Stomach smooth muscle (tissue), 2 donors: ENCODE results near the gene POU2AF1.
"Not testable (repeated sequence)": the region's sequence is repeated elsewhere in the genome, so short reads cannot be mapped to it uniquely, and the experiment has no call there.

ENCODE experiments used
- H3K27ac ChIP-seq: one replicate; pipeline ENCODE4 v1.7.0; 2013; ENCODE audit warnings: mild to moderate bottlenecking, low read length, inconsistent platforms
- H3K27me3 ChIP-seq, 2 donors: one replicate each; pipeline ENCODE4 v1.7.0; 2013; ENCODE audit warnings: low read length in 2 of 2; ENCODE audit not compliant: insufficient read depth in 2 of 2, control insufficient read depth in 1 of 2
- H3K36me3 ChIP-seq, 2 donors: one replicate each; pipeline ENCODE4 v1.7.0; 2013; ENCODE audit warnings: low read length in 2 of 2; ENCODE audit not compliant: control insufficient read depth in 2 of 2, insufficient read depth in 2 of 2
- H3K4me1 ChIP-seq: one replicate; pipeline ENCODE4 v1.7.0; 2013; ENCODE audit warnings: low read length; ENCODE audit not compliant: control insufficient read depth, insufficient read depth
- H3K4me3 ChIP-seq, 2 donors: one replicate each; pipeline ENCODE4 v1.7.0; 2013; ENCODE audit warnings: low read length in 2 of 2
- H3K9ac ChIP-seq, 2 donors: one replicate each; pipeline ENCODE4 v1.7.0; 2013; ENCODE audit warnings: low read length in 2 of 2, mild to moderate bottlenecking in 1 of 2
- H3K9me3 ChIP-seq, 2 donors: one replicate each; pipeline ENCODE4 v1.7.0; 2013; ENCODE audit warnings: low read length in 2 of 2; ENCODE audit not compliant: control insufficient read depth in 2 of 2
- donor health status: healthy.
- donor health status: Pancreatic carcinoma.

The POU2AF1 gene

DNA sequence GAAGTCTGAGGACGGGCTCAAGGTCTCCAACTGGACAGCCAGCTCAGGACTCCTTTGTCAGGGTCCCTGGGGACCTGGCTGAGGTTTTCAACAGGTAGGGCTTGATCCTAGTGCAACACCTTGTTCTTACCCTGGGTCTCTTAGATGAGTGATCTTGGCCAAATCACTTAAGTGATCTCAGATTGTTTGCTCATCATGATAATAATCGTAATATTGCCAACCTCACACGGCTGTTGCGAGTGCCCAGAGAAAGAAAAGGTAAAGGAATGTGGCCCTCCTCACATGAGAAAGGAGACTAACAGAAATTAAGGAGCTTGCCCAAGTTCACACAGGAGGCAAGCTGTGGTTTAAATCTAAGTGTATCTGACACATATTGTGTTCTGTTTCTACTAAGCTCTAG, 52.3 kb downstream of the POU2AF1 start:
- Histone ChIP-seq H3K27me3 (no peaks in the 10 kb centered on the region), H3K9ac (no peak overlapping the region), H3K4me3 (no peak overlapping the region), H3K27ac (no peak overlapping the region), H3K4me1 (peaks cover 22% of the 10 kb centered on the region), H3K9me3 (no peaks in the 10 kb centered on the region), H3K36me3 (no peaks in the 10 kb centered on the region)

DNA sequence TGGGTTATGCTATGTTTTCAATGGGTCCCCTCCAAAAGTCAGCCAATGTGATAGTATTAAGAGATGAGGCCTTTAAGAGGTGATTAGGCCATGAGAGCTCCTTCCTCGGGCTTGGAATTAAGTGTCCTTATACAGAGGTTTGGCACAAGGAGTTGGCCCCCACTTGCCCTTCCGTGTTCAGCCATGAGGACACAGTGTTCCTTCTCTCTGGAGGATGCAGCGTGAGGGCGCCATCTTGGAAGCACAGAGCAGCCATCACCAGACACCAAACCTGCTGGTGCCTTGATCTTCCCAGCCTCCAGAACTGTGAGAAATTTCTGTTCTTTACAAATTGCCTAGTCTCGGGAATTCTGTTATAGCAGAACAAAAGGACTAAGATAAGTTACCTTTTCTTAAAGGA, 53.8 kb downstream of the POU2AF1 start:
- H3K9me3 ChIP-seq = no peaks in the 10 kb centered on the region
- no peak overlapping the region for H3K4me3 ChIP-seq
- no peak overlapping the region for H3K27ac ChIP-seq
- H3K4me1 ChIP-seq = peaks cover 12% of the 10 kb centered on the region
- no peaks in the 10 kb centered on the region for H3K36me3 ChIP-seq
- H3K27me3 ChIP-seq = no peaks in the 10 kb centered on the region
- no peak overlapping the region for H3K9ac ChIP-seq

DNA sequence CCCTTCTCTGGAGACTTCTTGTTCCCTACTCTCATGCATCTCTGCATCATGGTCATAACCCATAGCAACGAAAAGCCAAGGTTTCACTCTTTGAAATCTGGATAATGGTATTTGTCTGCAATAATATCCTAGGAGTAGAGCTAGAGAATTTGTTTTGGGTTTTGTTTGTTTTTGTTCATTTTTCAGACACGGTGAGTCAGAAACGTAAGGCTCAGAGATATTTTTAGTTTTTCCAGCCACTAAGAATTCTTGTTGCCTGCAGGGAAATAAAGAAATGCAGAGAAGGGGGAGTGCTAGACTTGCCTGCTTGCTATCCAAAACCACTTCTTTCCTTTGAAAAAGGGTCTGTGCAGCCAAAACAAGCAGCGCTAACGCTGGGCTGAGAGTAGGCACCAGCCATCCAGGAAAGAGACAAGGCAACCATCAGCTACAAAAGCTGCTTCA, 54.8 kb downstream of the POU2AF1 start:
- H3K4me3 ChIP-seq = no peak overlapping the region
- no peak overlapping the region for H3K27ac ChIP-seq

DNA sequence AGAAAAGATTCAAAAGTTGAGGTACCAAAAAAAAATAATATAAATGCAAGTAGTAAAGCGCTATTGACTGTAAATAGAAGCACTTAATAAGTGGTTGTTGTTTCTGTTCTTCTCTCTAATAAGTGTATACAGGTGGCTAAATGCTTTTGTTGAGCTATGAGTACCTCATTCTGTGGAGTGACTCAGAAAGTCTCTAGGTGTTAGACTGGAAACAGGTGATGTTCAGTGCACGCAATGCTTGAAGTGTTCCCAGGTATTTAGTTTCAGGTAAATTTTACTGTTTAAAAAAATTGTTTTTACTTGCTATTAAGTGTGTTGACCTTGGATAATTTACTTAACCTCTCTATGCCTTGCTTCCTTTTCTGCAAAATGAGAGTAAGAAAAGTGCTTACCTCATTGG, 56.5 kb downstream of the POU2AF1 start:
- Histone ChIP-seq H3K4me1 (peaks cover 3% of the 10 kb centered on the region), H3K27me3 (no peaks in the 10 kb centered on the region), H3K27ac (no peak overlapping the region), H3K9me3 (no peaks in the 10 kb centered on the region), H3K9ac (no peak overlapping the region), H3K4me3 (no peak overlapping the region), H3K36me3 (no peaks in the 10 kb centered on the region)

More for the DNA sequence above, 54.8 kb downstream of the POU2AF1 start:
- no peak overlapping the region for H3K9ac ChIP-seq
- H3K9me3 ChIP-seq = no peaks in the 10 kb centered on the region
- H3K36me3 ChIP-seq = no peaks in the 10 kb centered on the region
- no peaks in the 10 kb centered on the region for H3K27me3 ChIP-seq
- peaks cover 7% of the 10 kb centered on the region for H3K4me1 ChIP-seq

GRCh38 chr11:111320728-111321568, 58.1 kb downstream of the POU2AF1 start:
- Histone ChIP-seq H3K27me3 (no peaks in the 10 kb centered on the region), H3K36me3 (no peaks in the 10 kb centered on the region), H3K4me3 (no peak overlapping the region), H3K4me1 (peaks cover 3% of the 10 kb centered on the region), H3K9ac (no peak overlapping the region), H3K9me3 (no peaks in the 10 kb centered on the region), H3K27ac (no peak overlapping the region)

GRCh38 chr11:111320199-111320598, 58.9 kb downstream of the POU2AF1 start:
- H3K27ac ChIP-seq, H3K9ac ChIP-seq: not testable (repeated sequence)

DNA sequence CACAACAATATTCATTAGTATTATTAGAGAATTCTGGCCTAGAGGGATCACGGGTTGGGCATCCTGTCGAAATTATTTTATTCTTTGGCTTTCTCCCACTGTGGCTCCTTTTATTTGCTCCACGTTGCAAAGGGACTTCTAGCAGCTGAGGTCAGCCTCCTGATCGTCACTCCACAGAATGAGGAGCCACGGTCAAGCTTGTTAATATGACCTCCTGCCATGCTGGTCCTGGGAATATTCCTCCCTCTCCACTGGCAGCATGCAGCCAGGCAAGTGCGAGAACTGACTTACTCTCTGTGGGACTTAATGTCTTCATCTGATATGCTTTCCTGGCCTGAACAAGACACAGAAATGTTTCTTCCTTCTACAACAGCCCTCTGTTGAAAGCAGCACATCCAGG, 59.8 kb downstream of the POU2AF1 start:
- Histone ChIP-seq H3K4me1 (peaks cover 3% of the 10 kb centered on the region), H3K27ac (no peak overlapping the region), H3K9ac (no peak overlapping the region), H3K4me3 (no peak overlapping the region), H3K36me3 (no peaks in the 10 kb centered on the region), H3K27me3 (no peaks in the 10 kb centered on the region), H3K9me3 (no peaks in the 10 kb centered on the region)

More at GRCh38 chr11:111320199-111320598, 58.9 kb downstream of the POU2AF1 start:
- not testable (repeated sequence) for H3K4me3 ChIP-seq, H3K36me3 ChIP-seq, H3K9me3 ChIP-seq, H3K27me3 ChIP-seq, H3K4me1 ChIP-seq

DNA sequence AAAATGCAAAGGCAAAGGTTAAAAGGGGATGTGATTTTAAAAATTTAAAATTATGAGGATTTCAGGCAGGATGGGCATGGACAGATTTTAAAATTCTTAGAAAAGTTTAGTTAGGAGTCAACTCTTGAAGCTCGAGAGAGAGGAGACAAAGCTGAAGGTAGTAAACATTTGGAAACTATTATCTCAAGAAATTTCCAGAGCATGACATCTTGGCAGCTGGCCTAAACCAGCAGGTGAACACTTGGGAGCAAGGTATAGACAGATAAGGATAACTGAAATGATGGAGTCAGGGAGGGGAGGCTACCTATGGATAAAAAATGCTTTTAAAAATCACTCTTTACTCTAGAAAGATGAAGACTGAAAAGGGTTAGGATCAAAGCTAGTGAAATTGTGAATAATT, 67.0 kb downstream of the POU2AF1 start:
- H3K27me3 ChIP-seq = no peaks in the 10 kb centered on the region
- H3K9ac ChIP-seq = no peak overlapping the region
- no peaks in the 10 kb centered on the region for H3K36me3 ChIP-seq
- no peak overlapping the region for H3K4me3 ChIP-seq
- no peak overlapping the region for H3K27ac ChIP-seq
- H3K9me3 ChIP-seq = no peaks in the 10 kb centered on the region
- H3K4me1 ChIP-seq = no peaks in the 10 kb centered on the region

DNA sequence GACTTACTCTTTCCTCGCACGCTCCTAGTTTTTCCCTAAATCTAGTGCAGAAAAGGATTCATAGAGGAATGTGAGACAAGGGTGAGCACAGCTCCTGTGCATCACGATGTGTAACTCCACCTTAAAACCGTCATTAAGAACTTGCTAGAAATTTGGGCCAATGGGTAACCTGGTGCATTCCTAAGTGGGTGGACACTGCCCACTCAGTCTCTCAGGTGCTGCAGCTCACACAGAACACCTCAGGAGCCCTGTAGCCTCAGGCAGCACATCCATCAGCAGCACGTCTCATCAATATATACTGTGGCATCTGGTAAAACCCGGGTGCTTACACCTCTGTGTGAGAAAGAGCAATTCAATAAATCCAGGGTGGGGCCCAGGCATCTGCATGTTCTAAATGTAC, 68.4 kb downstream of the POU2AF1 start:
- Histone ChIP-seq H3K4me3 (no peak overlapping the region), H3K9me3 (no peaks in the 10 kb centered on the region), H3K27me3 (no peaks in the 10 kb centered on the region), H3K4me1 (no peaks in the 10 kb centered on the region), H3K9ac (no peak overlapping the region), H3K27ac (no peak overlapping the region), H3K36me3 (no peaks in the 10 kb centered on the region)

DNA sequence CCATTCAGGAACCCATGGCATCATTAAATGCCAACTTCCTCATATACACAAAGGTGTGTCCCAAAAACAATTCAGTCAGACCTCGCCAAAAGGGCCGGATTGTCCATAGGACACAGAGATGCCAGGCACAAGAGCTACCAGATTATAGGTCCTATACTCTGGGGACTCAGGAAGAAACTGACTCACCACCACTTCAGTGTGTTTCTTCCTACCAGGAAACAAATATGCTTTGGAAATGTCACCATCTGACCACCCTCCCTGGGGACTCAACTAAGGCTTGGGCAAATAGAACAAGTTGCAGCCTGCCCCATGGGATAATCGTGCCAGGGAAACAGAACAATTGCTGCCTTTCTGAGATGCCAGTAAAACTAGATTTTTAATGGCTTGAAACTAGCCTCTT, 69.0 kb downstream of the POU2AF1 start:
- Histone ChIP-seq H3K27me3 (no peaks in the 10 kb centered on the region), H3K27ac (no peak overlapping the region), H3K36me3 (no peaks in the 10 kb centered on the region), H3K9me3 (no peaks in the 10 kb centered on the region), H3K4me1 (no peaks in the 10 kb centered on the region), H3K4me3 (no peak overlapping the region), H3K9ac (no peak overlapping the region)

DNA sequence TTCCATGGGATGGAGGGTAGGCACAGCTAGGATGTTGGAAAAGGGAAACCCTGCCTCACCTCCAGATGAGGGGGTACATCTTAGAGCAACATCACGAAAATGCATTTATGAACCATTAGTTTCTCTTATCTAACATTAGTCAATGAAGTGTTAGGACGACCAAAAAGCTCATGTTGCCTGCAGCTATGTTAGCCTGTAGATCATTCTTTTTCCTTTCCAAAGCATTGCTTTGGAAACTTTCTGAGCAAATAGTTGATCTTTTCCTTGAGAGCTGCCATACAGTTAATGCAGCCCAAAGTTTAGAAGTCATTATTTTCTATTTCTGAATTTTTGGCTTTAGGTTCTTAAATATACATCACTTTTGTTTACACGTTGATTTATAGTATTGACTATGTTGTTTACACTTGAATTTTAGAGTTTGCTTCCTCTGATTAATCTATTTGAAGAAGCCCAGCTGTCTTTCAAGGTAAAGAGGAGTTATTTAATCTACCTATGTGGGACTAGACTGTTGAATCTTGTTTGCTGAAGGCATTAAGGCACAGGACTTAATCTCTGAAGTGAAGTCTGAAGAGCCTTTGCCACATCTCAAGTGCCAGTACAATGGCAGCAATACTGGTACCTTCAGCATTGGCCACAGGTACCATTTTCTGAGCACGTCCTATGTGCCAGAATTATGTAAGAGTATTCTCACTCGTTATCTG, 69.7 kb downstream of the POU2AF1 start:
- Histone ChIP-seq H3K27me3 (no peaks in the 10 kb centered on the region), H3K36me3 (no peaks in the 10 kb centered on the region), H3K9ac (no peak overlapping the region), H3K4me3 (no peak overlapping the region), H3K4me1 (no peaks in the 10 kb centered on the region), H3K9me3 (no peaks in the 10 kb centered on the region), H3K27ac (no peak overlapping the region)
